Measurements from ENCODE around the gene S100A11.

The S100A11 gene

GRCh38 chr1:152043870-152044269 is 7.1 kb upstream of the S100A11 start:
- Histone ChIP-seq H3K4me3 (replicated peaks; ENCODE audit: insufficient read depth, low read length) (no peak overlapping the region), H3K27ac (replicated peaks) (no peak overlapping the region), H3K27me3 (ENCODE audit: insufficient read depth, poor library complexity, severe bottlenecking) (no peaks in the 10 kb centered on the region)
- no peak for DNase-seq (ENCODE audit: low read depth in 1 of 2, low spot score in 1 of 2)
- TF ChIP-seq POLR2AphosphoS5 (IDR thresholded peaks at IDR 0.05; ENCODE audit: low read depth) = no peak
- no peak for TF ChIP-seq REST (IDR thresholded peaks at IDR 0.05; ENCODE audit: insufficient replicate concordance, low read depth)
- TF ChIP-seq CTCF (IDR thresholded peaks at IDR 0.05; ENCODE audit: insufficient read depth, low read length) = no peak
- TF ChIP-seq GABPA (IDR thresholded peaks at IDR 0.05; ENCODE audit: low read depth) = no peak
- TF ChIP-seq SPI1 (IDR thresholded peaks at IDR 0.05; ENCODE audit: borderline replicate concordance, low read depth) = no peak

- no peak overlapping the region for H3K4me3 ChIP-seq (replicated peaks; ENCODE audit: insufficient read depth, low read length)
- no peak for DNase-seq (ENCODE audit: low read depth in 1 of 2, low spot score in 1 of 2)
- H3K27ac ChIP-seq (replicated peaks) = no peak overlapping the region
- TF ChIP-seq SPI1 (IDR thresholded peaks at IDR 0.05; ENCODE audit: borderline replicate concordance, low read depth) (no peak), POLR2AphosphoS5 (IDR thresholded peaks at IDR 0.05; ENCODE audit: low read depth) (no peak)
- H3K27me3 ChIP-seq (ENCODE audit: insufficient read depth, poor library complexity, severe bottlenecking) = no peaks in the 10 kb centered on the region
These were observed 5.2 kb upstream of the S100A11 start for GRCh38 chr1:152042030-152042429.

- TF ChIP-seq SPI1 (IDR thresholded peaks at IDR 0.05; ENCODE audit: borderline replicate concordance, low read depth) = no peak
- no peak for TF ChIP-seq GABPA (IDR thresholded peaks at IDR 0.05; ENCODE audit: low read depth)
- TF ChIP-seq REST (IDR thresholded peaks at IDR 0.05; ENCODE audit: insufficient replicate concordance, low read depth) = no peak
- TF ChIP-seq POLR2AphosphoS5 (IDR thresholded peaks at IDR 0.05; ENCODE audit: low read depth) = no peak
- no peak for TF ChIP-seq CTCF (IDR thresholded peaks at IDR 0.05; ENCODE audit: insufficient read depth, low read length)
- Histone ChIP-seq H3K27me3 (ENCODE audit: insufficient read depth, poor library complexity, severe bottlenecking) (no peaks in the 10 kb centered on the region), H3K27ac (replicated peaks) (peak overlapping the region; percentile 89), H3K4me3 (replicated peaks; ENCODE audit: insufficient read depth, low read length) (no peak overlapping the region)
- DNase-seq (ENCODE audit: low read depth in 1 of 2, low spot score in 1 of 2) = no peak
These were observed 3.1 kb upstream of the S100A11 start for GRCh38 chr1:152039886-152040285.

- peak overlapping the region; percentile 89 for H3K27ac ChIP-seq (replicated peaks)
- no peaks in the 10 kb centered on the region for H3K27me3 ChIP-seq (ENCODE audit: insufficient read depth, poor library complexity, severe bottlenecking)
- no peak for DNase-seq (ENCODE audit: low read depth in 1 of 2, low spot score in 1 of 2)
- no peak overlapping the region for H3K4me3 ChIP-seq (replicated peaks; ENCODE audit: insufficient read depth, low read length)
- TF ChIP-seq SPI1 (IDR thresholded peaks at IDR 0.05; ENCODE audit: borderline replicate concordance, low read depth) (no peak), REST (IDR thresholded peaks at IDR 0.05; ENCODE audit: insufficient replicate concordance, low read depth) (no peak), GABPA (IDR thresholded peaks at IDR 0.05; ENCODE audit: low read depth) (no peak)
These were observed 2.7 kb upstream of the S100A11 start for GRCh38 chr1:152039461-152039860.
